OCI-LY3 (cell line): ENCODE measurements around the gene TNK2.
"Not testable (repeated sequence)": the region's sequence is repeated elsewhere in the genome, so short reads cannot be mapped to it uniquely, and the experiment has no call there.

Source experiments
- EZH2phosphoT487 ChIP-seq: fragments of 200-600 bp; shearing (Covaris generic); IDR thresholded peaks from 2 replicates; pipeline ENCODE4 v1.6.1; 2018; ENCODE audit warnings: antibody characterized with exemption, mixed run types, low read depth
- TF ChIP-seq, protein P1 (sequence below): fragments of 200-600, 300-600 bp; sonication (generic); IDR thresholded peaks from 2 replicates; pipeline ENCODE4 v1.5.1; 2014; ENCODE audit warnings: antibody characterized with exemption, low read length, low read depth

DNA sequence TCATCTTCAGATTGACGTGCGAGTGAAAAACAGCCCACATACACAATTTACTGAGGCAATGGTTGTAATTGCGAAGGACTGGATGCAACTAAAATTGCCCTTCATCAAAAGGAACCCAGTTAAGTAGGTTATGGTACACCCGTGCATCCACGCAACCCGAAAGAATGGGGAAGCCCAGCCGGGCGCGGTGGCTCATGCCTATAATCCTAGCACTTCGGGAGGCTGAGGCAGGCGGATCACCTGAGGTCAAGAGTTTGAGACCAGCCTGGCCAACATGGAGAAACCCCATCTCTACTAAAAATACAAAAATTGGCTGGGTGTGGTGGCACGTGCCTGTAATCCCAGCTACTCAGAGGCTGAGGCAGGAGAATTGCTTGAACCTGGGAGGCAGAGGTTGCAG is 46.0 kb downstream of the TNK2 start:
- TF ChIP-seq, protein P1, sequence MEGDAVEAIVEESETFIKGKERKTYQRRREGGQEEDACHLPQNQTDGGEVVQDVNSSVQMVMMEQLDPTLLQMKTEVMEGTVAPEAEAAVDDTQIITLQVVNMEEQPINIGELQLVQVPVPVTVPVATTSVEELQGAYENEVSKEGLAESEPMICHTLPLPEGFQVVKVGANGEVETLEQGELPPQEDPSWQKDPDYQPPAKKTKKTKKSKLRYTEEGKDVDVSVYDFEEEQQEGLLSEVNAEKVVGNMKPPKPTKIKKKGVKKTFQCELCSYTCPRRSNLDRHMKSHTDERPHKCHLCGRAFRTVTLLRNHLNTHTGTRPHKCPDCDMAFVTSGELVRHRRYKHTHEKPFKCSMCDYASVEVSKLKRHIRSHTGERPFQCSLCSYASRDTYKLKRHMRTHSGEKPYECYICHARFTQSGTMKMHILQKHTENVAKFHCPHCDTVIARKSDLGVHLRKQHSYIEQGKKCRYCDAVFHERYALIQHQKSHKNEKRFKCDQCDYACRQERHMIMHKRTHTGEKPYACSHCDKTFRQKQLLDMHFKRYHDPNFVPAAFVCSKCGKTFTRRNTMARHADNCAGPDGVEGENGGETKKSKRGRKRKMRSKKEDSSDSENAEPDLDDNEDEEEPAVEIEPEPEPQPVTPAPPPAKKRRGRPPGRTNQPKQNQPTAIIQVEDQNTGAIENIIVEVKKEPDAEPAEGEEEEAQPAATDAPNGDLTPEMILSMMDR, result not testable (repeated sequence)
- not testable (repeated sequence) for TF ChIP-seq EZH2phosphoT487
